Stimulated activated CD8-positive, alpha-beta memory T cell treated with anti-CD3 and anti-CD28 coated beads, Interleukin-15, amount 100 ng/mL, for 4 hours (primary cell): ENCODE data around the gene GRID1.

Source experiments
- DNase-seq, 2 donors: peaks; one replicate each; pipeline ENCODE4 v3.0.0-alpha.2; 2020; ENCODE audit warnings: low read depth in 2 of 2

The GRID1 gene

DNA sequence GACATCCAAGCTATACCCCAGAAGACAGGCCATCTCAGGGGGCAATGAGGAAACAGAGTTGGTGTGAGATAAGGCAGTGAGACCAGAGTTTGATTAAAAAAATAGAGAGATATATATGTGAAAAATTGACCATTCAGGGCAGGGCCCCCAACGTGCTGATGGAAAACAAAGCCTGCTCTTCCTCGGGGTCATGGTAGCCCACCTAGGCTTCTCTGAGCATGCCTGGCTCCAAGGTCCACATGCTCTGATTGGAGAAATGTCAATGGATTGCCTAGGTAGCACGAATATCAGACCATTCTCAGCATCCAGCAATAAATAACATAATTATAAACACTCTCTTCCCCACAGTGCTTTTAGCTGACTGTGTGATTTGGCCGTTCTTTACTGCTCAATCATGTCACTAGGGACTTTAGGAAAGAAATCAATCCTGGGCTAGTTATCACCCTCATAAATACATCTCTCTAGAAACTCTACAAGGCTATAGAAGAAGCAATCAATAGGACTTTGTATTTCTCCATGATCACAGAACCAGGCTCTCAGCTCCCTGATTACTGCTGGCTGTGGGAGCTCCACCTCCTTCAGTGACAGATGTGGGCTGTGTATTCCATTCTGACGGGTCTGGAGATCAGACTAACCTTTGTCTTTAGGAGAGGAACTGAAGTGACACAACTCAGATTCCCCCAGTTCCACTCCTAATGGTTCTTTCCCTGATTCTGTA is 766.4 kb downstream of the GRID1 start:
- no peak for DNase-seq

DNA sequence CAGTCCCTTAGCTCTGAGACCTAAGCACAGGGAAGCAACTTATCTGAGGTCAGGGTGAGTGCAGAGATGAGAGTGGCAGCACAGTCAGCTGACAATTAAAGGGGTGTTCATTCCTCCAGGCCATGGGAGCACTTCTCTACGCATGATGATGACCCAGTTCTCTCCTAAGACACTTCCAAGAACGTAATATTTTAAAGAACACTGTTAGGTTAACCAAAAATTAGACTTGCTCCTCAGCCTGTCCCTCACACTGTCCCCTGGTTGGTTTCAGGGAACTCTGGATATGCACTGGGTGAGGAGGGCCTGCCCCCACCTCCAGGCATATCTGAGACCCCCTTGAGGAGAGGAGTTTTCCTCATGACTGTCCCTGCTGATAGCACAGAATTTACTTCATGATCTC is 767.5 kb downstream of the GRID1 start:
- no peak for DNase-seq

DNA sequence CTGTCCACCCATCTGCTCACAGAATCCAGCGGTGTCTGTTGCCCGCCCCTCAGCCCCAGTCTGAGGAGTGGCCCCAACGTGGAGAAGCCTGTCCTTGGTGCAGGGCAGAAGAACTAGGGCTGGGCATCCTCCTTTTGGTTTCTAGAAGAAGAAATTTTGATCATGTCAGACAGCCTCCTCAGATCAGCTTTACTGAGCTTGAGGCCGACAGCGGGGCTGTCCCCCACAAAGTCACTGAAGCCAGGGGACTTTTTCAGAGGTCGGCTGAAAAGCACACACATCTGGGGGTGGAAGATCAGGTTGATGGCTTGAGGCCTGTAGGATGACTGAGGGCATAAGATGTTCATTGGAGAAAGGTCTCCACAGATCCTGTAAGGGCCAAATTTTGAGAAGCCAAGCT is 767.9 kb downstream of the GRID1 start:
- no peak for DNase-seq

DNA sequence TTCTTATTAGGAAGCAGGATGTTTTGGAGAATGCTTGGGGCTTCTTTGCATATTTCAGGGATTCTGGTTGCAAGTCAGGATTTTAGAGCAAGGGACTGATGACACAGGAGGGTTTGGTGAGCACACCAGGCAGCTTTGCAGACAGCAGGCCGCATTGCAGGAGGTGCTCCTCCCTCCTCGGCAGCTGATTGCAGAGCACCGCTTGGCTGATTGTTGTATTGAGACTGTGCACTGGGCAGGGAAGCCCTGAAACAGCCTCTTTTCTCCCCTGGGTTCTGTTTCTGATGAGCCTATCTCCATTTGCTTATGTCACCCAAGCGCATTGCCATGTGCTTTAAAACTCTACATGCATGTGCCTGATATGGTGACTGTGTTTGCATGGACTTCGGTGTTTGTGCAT is 769.6 kb downstream of the GRID1 start:
- no peak for DNase-seq

DNA sequence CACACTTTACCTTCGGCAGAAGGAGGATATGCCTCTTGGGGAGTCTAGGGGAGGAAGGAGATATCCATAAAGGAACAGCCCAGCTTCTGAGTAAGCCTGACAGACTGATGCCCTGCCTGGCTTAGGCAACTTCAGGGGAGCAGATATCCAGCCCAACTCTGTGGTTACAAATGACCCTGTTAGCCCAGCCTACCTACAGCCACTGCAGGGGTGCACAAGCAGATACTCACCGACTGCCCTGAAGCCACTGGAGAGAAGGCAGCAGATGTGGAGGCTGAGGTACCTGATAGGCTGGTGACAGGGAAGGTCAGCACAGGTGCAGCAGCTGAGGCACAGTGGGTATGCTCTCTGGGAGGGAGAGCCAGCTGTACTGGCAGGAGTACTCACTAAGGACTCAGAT is 770.2 kb downstream of the GRID1 start:
- DNase-seq: no peak

- DNase-seq: no peak
Measured at GRCh38 chr10:85594239-85594638, 772.4 kb downstream of the GRID1 start.

DNA sequence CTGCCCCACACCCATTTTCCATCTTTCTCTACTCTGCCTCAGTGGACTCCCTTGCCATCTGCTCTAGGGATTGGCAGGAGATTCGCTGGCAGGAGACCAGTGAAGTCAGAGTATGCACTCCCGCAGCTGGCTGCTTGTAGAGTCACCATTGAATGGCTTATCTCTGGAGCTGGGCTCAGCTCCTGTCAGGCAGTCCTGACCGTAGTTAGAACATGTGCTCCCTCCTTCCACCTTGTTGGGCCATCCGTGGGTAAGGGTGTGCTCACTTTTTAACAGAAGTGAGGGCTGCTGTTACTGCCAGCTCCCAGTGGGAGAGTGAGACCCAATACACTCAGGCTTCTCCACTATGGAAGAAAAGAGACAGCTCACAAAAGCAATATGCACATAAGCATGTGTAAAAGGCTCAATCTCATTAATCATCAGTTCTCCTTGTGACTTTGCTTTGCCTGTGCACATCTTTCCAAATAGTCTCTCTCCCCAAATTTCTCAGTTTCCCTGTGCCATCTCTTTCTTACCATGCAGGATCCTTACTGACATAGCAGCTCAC is 773.3 kb downstream of the GRID1 start:
- no peak for DNase-seq

DNA sequence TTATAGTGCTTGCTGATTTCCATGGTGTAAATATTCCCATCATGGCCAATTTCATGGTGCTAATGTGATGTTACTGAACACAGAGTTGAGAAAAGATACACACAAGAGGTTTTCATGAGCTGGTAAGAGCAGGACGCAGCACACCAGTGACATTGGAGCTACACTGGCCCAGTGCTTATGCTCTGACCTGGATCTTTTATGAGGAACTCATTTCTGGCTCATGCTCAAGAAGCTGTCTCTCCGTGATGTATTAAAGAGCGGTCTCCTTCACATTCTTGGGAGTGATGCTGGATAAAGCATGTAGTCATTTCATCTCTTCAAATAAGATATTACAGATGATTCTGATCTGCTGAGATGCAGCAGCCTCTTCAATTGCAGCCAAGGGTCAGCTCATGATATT is 785.2 kb downstream of the GRID1 start:
- no peak for DNase-seq

DNA sequence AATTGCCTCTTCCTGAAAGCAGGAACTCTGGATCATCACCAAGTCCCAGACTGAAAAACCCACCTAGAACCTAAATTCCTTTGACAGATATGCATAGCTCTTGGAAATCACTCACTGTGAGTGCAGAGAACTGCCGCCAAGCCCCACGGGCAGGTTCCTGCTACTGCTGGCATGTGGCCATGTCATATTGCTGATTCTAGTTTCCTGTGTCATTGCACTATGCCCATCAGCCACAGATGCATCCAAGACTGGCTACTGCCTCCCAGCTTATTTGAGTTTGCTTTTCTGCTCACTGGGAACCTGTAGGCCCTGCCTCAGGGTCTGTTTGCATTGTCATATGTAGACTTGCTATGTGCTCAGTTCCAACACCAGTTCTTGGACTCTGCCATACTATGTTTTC is 786.0 kb downstream of the GRID1 start:
- no peak for DNase-seq

DNA sequence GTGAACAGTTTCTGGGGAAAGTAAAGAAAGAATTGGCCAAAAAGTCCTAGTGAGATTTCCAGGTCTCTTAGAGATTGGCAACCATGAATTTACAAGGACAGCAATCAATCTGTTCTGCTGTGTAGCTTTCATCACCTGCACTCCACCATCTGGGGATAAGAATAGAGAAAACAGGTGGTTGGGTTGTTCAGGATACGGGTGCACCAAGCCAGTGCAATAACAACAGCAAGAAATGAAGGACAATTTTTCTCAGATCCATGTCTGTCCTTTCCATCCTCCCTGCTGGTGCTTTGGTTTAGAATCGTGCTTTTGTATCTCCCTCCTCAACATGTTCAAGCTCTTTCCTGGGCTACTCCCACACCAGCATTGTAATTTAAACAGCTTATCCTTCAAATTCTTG is 787.7 kb downstream of the GRID1 start:
- no peak for DNase-seq

- DNase-seq: no peak
Measured at GRCh38 chr10:85575441-85575840, 791.2 kb downstream of the GRID1 start.

GRCh38 chr10:85570871-85571270 is 795.7 kb downstream of the GRID1 start:
- DNase-seq: no peak

- no peak for DNase-seq
Measured at GRCh38 chr10:85565381-85565780, 801.2 kb downstream of the GRID1 start.

- no peak for DNase-seq
Measured at GRCh38 chr10:85558533-85558932, 808.1 kb downstream of the GRID1 start.

DNA sequence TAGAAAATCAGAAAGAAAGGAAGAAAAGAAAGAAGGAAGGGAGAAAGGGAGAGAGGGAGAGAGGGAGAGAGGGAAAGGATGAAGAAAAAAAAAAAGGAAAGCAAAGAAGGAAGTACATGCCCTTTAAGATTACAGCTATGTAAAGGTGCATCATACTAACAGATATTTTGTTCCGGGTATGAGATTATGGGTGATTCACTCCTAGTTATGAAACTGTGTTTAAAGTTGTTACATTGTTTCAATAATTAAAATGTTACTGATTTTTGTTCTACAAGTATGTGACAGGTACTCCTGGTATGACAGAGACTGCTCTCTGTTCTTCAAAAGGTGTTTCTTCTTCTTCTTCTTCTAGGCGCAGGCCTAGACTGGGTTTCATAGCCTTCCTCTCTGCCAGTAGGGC is 808.9 kb downstream of the GRID1 start:
- DNase-seq: no peak

DNA sequence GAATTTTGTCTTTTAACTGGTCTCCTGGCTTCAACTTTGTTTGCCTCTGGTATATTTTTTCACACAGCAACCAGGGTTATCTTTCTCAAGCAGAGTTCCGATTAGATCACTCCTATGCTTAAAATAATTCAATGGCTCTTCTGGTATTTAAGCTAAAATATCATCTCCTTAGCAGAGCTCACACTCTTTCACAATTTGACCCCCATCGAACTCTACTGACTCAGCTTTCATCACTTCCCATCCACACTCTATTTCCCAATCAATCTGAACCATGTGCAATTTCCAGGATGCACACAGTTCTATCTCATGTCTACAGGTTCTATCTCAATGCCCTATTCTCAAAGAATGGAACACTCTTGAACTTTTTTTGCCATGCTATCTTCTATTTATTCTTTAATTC is 809.5 kb downstream of the GRID1 start:
- no peak for DNase-seq
